Tongue (tissue), 2 donors: ENCODE data around the gene DSCAML1. TPM values are rescaled to one million over a fixed set of nuclear protein-coding genes. Genes with fewer than 3 reads are reported as not detected.
A peak's percentile ranks its signal among the peaks of the same experiment; 100 is the strongest.

ENCODE experiments used
- DNase-seq: peaks from one replicate; pipeline ENCODE4 v3.0.0-alpha.2; 2015
- total RNA-seq: library from RNA; depleted of rRNA; stranded (reverse); fragments of >200 nt; gene quantifications from one replicate; pipeline ENCODE4 v1.2.3, GENCODE V29; 2014

Gene DSCAML1
- total RNA-seq, 1 donor from 2014 or later: 0.31 TPM

DNA sequence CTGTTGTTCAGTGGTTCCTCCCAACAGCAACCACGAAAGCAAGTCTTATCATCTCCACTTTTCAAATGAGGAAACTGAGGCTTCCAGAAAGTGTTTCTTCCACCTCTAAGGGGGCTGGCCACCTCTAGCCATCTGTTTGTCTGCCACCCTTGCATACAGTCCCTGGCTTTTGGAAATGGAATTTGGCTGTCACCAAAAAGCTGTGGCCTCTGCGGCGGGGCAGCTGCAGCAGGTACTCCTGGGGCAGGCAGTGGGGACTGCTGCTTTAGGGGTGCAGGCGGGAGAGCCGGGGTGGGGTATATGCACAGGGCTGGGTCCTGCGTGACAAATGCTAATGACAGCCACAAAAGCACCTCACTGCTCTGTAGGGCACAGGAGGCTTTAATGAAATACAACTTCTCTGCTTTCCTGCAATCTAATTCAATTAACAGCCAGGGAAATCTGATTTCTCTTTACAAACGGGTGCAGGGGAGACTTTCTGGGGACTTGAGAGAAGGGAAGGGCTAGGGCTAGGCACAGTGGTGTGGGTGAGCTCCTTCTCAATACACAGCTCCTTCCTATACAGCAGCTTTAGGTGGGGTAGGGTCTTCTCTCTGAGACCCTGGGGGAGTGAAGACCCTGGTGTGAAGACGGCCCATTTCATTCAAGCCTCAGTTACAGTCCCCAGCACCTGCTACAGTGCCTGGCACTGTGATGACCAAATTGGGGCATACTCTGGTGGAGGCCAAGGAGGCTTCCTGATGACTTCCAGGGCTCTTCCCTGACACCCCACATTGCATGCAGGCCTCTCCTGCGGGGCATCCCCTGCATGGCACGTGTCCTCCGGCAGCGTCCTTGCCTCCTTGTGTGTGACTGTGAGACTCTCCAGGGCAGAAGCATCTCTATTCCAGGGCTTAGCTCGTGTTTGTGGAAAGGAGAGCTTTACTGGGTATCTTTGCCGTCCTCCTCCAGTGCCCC lies 307.7 kb downstream of the DSCAML1 start:
- DNase-seq: no peak

- no peak for DNase-seq
These were observed 311.0 kb downstream of the DSCAML1 start for GRCh38 chr11:117486059-117486458.

DNA sequence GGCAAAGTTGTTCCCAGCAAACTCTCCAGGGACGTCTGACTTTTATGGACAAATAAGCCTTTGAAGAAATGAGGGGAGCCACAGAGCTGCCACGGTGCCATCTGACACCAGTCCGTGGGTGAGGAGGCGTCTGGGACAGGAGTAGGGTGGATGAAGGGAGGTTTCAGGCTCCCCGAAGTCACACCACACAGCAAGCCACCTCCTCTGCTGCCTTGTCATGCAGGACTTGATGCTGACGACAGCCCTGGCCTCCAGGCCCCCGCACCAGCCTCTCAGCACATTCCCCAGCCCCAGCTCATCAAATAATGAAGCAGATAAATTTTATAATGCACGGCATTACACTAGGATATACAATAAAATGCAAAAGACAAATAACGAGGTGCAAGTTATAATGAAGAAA lies 312.9 kb downstream of the DSCAML1 start:
- no peak for DNase-seq

DNA sequence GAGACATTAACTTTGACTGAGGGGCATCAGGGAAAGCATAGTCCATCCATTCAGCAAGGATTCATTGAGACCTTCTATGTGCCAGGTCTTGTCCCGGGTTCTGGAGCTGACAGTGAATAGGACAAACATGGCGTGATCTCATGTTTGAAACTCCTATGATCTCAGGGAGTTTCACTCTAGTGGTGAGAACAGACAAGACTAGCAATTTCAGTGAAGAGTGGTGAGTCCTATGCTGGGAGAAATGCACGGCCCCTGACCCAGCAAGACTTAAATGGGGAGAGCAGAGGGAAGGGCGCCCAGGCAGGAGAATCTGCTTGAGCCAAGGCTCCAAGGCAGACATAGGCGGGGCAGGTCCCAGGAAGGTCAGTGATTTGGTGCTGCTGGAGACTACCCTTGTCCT lies 313.6 kb downstream of the DSCAML1 start:
- no peak for DNase-seq

GRCh38 chr11:117482881-117483280 lies 314.1 kb downstream of the DSCAML1 start:
- DNase-seq: no peak

DNA sequence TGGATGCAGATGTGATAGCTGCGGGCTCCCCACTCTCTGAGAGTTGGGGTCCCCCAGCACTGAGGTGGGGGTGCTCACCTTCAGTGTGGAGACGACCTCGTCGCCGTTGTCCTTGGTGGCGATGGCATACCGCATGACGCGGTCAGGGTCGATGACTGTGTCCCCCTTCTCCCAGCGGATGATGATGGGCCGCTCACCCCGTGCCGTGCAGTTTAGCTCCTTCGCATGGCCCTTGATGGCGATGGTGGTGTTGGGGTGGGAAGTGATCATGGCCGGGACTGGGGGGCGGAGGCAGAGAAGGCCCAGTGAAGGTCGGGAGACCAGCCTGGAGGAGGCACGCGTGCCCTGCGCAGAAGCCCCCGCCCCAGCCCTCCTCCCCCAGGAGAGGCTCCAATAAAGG lies 315.1 kb downstream of the DSCAML1 start:
- no peak for DNase-seq

DNA sequence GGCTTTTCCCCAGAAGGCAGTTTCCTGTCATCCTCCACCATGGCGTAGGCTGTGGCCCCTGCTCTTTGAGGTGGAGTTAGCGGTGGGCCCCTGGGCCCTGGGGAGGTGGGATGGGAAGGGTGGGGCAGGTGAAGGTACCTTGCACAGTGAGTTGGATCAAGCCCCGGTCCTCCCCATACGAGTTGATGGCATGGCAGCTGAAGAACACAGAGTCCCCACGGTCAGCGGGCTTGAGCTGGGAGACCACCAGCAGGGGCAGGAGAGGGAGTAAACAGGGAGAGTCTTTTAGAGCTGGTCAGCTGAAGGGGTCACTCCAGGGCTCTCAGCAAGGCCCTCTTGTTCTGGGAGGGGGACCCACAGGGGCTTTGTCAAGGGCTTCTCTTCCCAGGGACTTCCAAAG lies 316.0 kb downstream of the DSCAML1 start:
- DNase-seq: no peak

GRCh38 chr11:117480221-117480620 lies 316.8 kb downstream of the DSCAML1 start:
- no peak for DNase-seq

DNA sequence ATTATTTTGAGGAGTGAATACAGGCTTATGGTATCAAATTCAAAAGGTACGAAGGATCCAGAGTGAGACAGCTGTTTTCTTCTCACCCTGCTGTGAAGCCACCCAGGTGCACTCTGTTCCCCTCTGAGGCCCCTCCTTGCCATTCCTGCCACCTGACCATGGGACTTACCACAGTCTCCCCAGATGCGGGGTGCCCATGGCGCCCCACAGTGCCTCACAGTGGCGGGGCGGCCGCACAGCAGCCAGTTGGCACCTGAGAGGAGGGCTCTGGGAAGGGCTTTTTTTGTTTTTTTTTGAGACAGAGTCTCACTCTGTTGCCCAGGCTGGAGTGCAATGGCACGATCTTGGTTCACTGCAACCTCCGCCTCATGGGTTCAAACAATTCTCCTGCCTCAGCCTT lies 317.6 kb downstream of the DSCAML1 start:
- no peak for DNase-seq

DNA sequence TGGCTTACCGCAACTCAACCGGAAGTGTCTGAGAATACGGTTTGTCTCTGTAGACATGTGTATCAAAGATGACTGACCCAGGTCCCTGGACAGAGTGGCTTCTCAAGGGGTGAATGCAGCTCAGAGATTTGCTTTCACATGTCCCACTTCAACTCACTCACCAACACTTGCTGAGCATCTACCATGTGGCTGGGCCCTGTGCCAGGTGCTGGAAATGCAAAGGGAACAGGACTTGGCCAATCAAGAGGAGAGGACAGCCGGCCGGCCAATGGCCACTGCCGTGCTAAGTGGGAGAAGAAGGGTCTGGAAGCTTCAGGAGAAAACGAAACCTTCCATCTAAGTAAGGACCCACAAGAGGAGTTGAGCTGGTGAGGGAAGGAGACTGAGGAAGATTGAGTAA lies 318.1 kb downstream of the DSCAML1 start:
- DNase-seq: peak; percentile 24

DNA sequence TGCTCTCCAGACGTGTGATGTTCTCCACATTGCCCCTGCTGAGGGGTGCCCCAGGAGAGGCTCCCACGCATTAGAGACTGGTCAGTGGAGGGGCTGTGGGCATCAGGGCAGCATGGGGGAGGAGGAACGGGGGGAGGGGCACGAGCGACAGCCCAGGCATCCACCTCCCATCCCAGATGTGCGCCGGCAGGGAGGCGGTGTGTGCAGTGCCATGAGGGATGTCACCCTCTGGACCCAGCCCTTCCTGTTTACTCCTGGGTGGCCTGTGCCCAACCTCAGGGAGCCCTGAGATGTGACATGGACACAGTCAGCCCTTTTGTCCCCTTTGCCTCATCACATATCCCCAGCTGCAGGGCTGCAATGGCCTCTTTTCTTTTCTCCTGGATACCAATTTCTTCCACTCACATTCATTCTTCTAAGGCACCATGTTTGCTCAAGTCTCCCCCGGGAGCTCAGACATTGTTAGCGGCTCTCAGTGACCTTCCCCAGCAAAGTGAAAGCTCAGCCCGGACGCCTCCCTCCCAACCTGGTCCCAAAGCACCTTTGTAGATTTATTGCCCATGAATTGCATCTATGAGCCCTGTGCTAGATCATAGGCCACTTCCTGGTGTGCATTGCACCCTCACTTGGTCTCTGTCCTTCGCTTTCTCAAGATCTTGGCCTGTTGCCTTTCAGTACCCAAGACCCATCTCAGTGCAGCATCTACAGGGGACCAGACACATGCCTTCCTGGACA lies 318.7 kb downstream of the DSCAML1 start:
- no peak for DNase-seq

- no peak for DNase-seq
These were observed 319.3 kb downstream of the DSCAML1 start for GRCh38 chr11:117477721-117478120.

- no peak for DNase-seq
These were observed 320.4 kb downstream of the DSCAML1 start for GRCh38 chr11:117476531-117477142.

- DNase-seq: no peak
These were observed 321.1 kb downstream of the DSCAML1 start for GRCh38 chr11:117475716-117476530.

- DNase-seq: no peak
These were observed 323.4 kb downstream of the DSCAML1 start for GRCh38 chr11:117473481-117474091.

GRCh38 chr11:117471776-117472175 lies 325.2 kb downstream of the DSCAML1 start:
- no peak for DNase-seq

DNA sequence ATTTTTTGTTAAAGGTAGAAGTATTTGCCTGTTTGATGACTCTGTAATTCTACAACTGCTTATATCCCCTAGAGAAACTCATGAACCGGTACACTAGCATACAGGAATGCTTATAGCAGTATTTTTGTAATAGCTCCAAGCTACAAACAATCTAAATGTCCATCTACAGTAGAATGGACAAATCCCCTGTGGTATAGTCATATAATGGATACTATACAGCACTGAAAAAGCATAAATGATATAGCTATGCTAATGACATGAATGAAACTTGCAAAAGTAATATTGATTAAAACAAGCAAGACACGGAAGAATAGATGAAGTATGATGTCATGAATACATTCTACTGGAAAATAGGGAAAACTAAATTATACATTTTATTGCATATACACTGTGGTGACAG lies 326.4 kb downstream of the DSCAML1 start:
- DNase-seq: no peak

GRCh38 chr11:117468888-117469287 lies 328.1 kb downstream of the DSCAML1 start:
- DNase-seq: no peak

- no peak for DNase-seq
These were observed 329.2 kb downstream of the DSCAML1 start for GRCh38 chr11:117467770-117468169.

DNA sequence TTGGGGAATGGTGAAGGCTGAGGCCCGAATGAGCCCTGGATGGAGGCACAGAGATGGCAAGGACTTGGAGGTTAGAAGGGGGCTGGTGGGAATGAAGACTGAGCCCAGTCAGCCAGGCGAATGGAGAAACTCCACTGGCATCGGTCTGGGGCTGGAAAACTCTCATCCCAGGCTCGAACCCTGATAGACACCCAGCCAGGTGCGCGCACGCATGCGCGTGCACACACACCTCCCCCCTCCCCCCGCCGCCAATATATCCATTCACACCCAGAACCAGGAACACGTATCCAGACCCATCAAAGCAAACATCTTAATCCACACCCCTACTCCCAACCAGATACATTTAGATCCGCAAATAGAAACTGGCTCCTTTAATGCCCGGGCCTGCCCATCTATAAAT lies 330.1 kb downstream of the DSCAML1 start:
- DNase-seq: no peak

DNA sequence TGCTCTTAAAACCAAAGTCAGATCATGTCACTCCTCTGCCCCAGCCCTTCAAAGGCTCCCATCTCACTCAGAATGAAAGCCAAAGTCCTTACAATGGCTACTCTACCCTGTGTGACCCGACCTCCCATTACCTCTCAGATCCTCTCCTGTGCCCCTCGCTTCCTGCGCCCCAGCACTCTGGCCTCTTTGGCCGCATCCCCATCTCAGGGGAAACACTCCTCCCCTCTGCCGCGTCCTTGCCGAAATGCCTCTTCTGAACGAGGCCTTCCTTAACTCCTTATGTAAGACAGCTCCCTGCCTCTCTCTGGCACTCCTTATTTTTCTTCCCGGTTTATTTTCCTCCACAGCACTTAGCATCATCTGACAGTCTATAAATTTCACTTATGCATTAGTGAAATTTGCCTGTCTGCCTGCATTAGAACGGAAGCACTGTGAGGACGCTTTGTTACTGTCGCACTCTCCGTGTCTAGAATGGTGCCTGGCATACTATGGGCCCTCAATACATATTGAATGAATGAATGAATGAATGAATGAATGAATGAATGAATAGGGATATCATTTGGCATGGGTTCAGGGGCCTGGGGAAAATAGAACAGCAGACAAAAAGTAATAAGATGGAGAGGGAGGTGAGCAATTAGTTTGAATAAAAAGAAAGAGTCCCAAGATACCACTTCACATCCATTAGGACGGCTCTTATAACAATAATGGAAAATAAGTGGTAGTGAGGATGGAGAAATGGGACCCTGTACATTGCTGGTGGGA lies 331.6 kb downstream of the DSCAML1 start:
- DNase-seq: no peak
